Activated CD4-positive, CD25-positive, alpha-beta regulatory T cell treated with anti-CD3 and anti-CD28 coated beads, Interleukin-2, amount 50 U/mL, for 24 hours (primary cell): Measurements from ENCODE around the gene CAPN9.
"Not testable (repeated sequence)": the region's sequence is repeated elsewhere in the genome, so short reads cannot be mapped to it uniquely, and the experiment has no call there.

Experiments used
- ATAC-seq, 2 donors: fragments of 150-1000 bp; cut with Tn5 transposase; one replicate each; pipeline ENCODE4 v1.10.0; 2021; ENCODE audit warnings: mild to moderate bottlenecking in 1 of 2, moderate library complexity in 1 of 2

Gene CAPN9

GRCh38 chr1:230747127-230747730, at the start of gene CAPN9:
Gene CAPN9 (plus strand): TSS chr1:230747388. CDS start chr1:230747497, 109 bp downstream.
- ATAC-seq = no peak

GRCh38 chr1:230698130-230698529, 49.1 kb upstream of the CAPN9 start:
- no peak for ATAC-seq

GRCh38 chr1:230698964-230699363, 48.2 kb upstream of the CAPN9 start:
- ATAC-seq = not testable (repeated sequence)

- ATAC-seq = no peak
Observed at GRCh38 chr1:230699716-230700115, 47.5 kb upstream of the CAPN9 start.

GRCh38 chr1:230700132-230700531, 47.1 kb upstream of the CAPN9 start:
- no peak for ATAC-seq

DNA sequence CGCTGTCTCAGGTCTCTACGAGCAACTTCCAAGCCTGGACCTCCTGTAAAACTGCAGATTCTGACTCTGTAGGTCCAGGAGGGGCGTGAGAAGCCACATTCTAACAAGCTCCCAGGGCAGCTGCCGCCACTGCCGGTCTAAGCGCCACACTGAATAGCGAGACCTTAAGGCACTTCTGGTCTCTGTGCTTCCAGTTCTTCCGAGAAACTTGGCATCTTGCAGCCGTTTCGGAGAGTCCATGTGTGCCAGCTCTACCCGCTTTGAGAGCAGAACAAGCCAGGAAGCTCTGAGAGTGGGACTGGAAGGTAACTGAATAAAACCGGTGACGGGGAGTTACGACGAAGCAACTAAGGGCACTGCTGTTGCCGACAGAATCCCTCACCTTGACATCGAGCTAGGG, 45.8 kb upstream of the CAPN9 start:
- ATAC-seq = no peak

GRCh38 chr1:230701895-230702768, 45.1 kb upstream of the CAPN9 start:
- no peak for ATAC-seq

DNA sequence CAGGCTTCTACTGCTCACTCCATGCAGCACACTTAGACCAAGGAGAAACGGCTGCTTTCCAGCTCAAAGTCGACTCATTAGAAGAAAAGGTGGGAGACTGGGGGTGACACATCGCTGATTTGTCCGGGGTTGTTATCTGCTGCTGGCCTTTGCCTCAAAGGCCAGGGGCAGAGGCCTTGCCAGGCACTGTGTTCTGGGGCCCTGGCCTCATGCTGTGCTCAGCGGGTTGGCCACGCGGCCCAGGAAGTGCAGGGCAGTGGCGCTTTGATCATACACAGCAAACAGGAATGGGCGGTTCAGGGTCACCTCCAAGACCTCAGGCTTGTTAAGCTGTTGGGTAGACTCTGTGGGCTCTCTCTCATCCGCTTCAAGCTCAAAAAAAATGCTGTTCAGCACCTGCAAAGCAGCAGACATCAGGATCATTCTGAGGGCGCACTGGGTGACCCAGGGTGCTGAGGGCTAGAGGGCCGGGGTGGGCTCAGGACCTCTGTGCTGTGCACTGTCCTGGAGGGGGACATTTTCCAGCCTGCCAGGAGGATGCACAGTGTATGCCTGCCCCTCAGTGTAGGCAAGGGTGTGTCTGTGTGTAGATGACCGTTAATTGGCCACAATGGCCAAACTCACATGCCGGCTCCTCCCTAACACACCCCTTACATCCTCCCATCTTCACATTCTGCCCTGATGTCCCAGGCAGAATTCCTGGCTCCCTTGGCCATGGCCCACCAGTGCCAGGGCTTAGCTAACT, 44.1 kb upstream of the CAPN9 start:
- ATAC-seq = no peak

- no peak for ATAC-seq
Observed at GRCh38 chr1:230703679-230704385, 43.4 kb upstream of the CAPN9 start.

- no peak for ATAC-seq
Observed at GRCh38 chr1:230704830-230705229, 42.4 kb upstream of the CAPN9 start.

GRCh38 chr1:230705289-230706019, 41.7 kb upstream of the CAPN9 start:
- ATAC-seq = no peak

GRCh38 chr1:230706020-230706699, 41.0 kb upstream of the CAPN9 start:
- no peak for ATAC-seq

DNA sequence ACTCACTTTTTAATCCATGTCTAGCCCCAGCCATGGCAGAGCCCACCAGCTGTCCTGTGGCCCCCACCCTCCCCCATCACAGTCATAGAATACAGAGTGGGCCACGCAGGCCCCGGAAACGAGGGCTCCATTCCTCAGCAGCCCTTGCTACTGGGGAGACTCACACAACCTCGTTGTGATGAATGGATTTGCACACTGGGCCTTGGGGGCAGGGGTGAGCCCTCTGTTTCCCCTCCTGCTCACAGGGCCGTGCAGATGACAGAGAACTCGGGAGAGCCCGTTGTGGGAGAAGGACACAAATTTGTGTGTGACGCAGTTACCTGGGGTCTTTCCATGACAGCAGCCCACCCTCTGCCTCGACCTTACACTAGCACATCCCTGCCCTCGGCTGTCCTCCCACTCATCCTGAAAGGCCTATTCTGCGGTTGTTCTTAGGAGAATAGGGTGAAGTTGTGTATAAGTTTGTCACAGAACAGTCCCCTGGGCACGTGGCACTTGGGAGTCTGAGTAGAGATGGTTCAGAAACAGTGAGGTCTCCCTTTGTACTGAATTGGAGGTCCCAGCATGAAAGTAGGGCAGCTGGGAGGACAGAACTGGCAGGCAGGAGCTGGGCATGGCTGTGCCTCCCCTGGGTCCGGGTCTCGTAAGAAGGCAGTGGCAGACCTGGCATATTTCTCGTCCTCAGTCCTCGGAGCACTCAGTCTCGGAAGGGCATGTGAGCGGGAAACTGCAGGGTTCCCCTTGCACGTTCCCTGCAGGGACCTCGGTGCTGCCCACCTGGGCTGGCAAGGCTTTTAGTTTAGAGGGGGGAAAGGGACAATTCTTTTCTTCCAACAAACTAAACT, 40.1 kb upstream of the CAPN9 start:
- ATAC-seq = no peak

DNA sequence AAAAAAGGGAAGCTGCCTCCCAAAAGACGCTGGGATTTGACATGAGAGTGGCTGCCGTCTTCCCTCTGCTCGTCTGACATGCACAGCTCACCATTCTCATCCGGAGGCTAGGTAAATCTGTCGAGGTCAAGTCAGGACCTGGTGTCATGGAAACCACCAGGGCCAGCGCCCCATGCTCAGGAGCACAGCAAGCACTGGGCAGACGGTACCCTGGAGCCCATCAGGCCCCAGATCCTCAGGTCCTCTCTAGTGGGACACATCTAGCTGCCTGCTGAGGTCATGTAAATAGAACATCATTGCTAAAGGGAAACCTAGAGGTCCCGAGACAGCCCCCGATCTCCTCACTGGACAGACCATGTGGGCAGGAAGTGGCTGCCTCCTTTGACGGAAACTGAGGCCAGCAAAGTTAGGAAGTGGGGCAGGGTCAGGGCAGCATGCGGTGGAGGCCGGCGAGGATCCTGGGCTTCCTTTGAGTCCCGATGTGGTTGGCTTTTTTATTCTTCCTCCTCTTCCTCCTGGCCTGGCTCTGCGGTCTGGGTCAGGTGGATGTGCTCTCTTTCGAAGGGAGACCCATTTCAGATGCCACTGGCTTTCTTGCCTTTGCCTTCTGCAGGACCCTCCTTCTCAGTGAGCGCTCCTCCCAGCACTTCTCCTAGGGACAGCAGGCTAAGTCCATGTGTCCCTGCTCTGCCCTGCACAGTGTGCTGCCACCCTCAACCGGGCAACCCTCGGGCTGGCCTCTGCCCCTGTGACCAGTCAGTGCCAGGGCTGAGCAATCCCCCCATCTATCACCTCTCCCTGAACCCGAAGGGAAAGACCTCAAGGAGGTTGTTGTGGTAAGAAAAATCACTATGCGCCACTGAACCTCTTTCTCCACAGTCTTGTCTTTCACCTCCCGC, 39.2 kb upstream of the CAPN9 start:
- ATAC-seq = no peak

GRCh38 chr1:230708631-230709580, 38.3 kb upstream of the CAPN9 start:
- no peak for ATAC-seq

GRCh38 chr1:230709619-230710542, 37.3 kb upstream of the CAPN9 start:
- ATAC-seq = no peak

DNA sequence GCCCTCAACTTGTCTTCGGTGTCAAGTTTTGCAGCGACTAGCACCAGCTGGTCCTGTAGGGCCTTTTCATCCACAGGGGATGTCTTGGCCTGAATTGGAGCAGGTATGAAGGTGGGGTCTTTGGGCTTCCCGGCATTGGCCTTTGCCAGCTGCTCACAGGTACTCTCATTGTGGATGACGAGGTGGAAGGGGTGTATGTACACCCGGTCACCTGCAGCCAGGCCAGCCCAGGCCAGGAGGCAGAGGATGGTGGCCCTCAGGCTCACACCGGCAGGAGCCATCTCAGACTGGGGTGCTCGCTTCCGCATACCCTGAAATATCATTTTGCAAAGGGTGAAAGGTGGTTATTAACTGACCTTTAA, 36.7 kb upstream of the CAPN9 start:
- no peak for ATAC-seq
